ENCODE data around the gene STK17A. TPM values are rescaled to one million over a fixed set of nuclear protein-coding genes. Genes with fewer than 3 reads are reported as not detected.

STK17A gene
- total RNA-seq, 6 experiments from 2014 or later, result 59.0 to 79.2 (median 62.8) TPM

DNA sequence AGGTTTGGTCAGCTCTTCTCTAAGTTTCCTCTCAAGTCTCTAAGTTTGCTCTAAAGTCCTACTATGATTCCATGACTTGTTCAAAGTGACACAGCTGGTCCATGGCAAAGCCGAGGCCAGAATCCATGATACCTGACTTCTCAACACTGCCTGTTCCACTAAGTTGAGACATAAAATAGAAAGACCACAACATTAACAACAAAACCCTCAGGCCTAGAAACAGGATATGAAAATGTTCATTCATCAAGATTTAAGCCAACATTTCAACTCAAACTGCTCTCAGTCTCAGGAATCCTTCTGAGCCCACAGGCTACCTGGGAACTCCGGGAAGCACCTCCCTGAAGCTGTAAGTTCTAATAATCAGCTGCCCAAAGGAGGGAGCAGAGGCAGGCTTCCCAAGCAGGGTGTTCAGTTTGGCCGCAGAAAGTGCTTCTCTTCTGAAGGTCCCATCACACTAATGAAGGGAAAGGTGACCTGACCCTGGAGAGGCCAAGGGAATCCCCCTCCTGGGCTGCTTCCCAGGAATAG, 62.9 kb downstream of the STK17A start:
- no peak for DNase-seq
- peaks cover 88% of the 10 kb centered on the region for H3K4me1 Mint-ChIP-seq (ENCODE audit: low read depth)

DNA sequence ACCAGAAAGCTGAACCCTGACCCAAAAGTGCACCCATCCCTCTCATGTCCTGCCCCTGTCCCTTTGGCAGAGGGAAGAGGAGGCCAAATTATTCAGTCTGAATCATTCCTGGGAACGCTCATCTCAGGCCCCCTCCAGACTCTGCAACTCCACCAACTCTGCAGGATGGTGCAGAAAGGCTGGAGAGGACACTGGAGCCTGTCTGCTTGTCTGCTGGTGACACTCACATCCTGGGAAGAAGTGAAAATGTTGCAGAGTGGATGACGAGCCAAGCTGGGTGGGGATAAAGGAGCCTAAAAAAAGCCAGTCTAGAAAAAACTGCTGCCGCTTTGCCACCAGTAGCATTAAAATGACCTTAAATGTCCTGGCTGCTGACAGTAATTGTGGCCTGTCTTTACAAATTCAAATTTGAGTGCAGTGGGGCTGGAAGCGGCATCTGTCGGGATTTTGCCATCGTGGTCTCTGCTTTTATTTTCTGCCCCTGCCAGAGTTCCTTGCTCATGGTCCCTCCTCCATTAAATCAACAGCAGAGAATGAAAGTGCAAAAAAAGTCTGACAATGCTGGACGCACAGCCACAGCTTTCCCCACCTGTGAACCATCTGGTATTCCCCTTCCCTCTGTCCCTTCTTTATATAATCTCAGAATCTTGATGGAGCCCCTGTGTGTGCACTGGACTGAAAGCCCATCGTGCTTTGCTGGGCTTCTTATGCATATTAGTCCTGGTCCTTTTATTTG, 63.9 kb downstream of the STK17A start:
- peak overlapping the region; percentile 83 for H3K4me3 Mint-ChIP-seq
- H3K9me3 Mint-ChIP-seq, result no peaks in the 10 kb centered on the region; the same call in 1 of the 2 replicates
- peaks cover 93% of the 10 kb centered on the region for H3K4me1 Mint-ChIP-seq (ENCODE audit: low read depth)
- DNase-seq, result peak; percentile 62
- H3K27me3 Mint-ChIP-seq (ENCODE audit: insufficient read depth), result peaks cover 18% of the 10 kb centered on the region
- TF ChIP-seq, protein P1, sequence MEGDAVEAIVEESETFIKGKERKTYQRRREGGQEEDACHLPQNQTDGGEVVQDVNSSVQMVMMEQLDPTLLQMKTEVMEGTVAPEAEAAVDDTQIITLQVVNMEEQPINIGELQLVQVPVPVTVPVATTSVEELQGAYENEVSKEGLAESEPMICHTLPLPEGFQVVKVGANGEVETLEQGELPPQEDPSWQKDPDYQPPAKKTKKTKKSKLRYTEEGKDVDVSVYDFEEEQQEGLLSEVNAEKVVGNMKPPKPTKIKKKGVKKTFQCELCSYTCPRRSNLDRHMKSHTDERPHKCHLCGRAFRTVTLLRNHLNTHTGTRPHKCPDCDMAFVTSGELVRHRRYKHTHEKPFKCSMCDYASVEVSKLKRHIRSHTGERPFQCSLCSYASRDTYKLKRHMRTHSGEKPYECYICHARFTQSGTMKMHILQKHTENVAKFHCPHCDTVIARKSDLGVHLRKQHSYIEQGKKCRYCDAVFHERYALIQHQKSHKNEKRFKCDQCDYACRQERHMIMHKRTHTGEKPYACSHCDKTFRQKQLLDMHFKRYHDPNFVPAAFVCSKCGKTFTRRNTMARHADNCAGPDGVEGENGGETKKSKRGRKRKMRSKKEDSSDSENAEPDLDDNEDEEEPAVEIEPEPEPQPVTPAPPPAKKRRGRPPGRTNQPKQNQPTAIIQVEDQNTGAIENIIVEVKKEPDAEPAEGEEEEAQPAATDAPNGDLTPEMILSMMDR (IDR thresholded peaks at IDR 0.05), result no peak
- H3K27ac Mint-ChIP-seq, result peak overlapping the region; percentile 97
- peaks cover 40% of the 10 kb centered on the region for H3K36me3 Mint-ChIP-seq (ENCODE audit: low read depth)

More for the DNA sequence above, 62.9 kb downstream of the STK17A start:
- Mint-ChIP-seq H3K4me3 (peak overlapping the region; percentile 83), H3K9me3 (no peaks in the 10 kb centered on the region; the same call in 1 of the 2 replicates), H3K27ac (peak overlapping the region; percentile 97), H3K36me3 (ENCODE audit: low read depth) (peaks cover 39% of the 10 kb centered on the region), H3K27me3 (ENCODE audit: insufficient read depth) (peaks cover 18% of the 10 kb centered on the region)
- TF ChIP-seq, protein P1 (IDR thresholded peaks at IDR 0.05), result no peak

DNA sequence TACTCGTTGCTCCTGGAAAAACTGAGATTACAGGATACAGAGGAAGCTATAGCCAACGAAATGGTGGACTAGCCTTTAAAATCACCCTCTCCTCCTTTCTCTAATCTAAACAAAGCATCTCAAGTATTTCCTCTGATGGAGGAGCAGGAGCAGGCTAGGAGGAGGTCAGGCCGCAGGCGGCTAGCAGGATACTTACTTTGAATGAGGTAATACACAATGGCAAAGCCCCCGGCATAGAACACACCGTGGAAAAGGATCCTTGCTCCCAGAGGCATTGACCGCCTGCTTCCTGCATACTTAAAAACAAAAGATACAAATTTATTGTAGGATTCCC, 64.4 kb downstream of the STK17A start:
- peak overlapping the region; percentile 83 for H3K4me3 Mint-ChIP-seq
- peak; percentile 61 for DNase-seq
- H3K36me3 Mint-ChIP-seq (ENCODE audit: low read depth), result peaks cover 40% of the 10 kb centered on the region
- H3K9me3 Mint-ChIP-seq, result no peaks in the 10 kb centered on the region; the same call in 1 of the 2 replicates
- H3K27me3 Mint-ChIP-seq (ENCODE audit: insufficient read depth), result peaks cover 14% of the 10 kb centered on the region
- H3K27ac Mint-ChIP-seq, result peak overlapping the region; percentile 97
- TF ChIP-seq, protein P1 (IDR thresholded peaks at IDR 0.05), result no peak
- H3K4me1 Mint-ChIP-seq (ENCODE audit: low read depth), result peaks cover 98% of the 10 kb centered on the region

DNA sequence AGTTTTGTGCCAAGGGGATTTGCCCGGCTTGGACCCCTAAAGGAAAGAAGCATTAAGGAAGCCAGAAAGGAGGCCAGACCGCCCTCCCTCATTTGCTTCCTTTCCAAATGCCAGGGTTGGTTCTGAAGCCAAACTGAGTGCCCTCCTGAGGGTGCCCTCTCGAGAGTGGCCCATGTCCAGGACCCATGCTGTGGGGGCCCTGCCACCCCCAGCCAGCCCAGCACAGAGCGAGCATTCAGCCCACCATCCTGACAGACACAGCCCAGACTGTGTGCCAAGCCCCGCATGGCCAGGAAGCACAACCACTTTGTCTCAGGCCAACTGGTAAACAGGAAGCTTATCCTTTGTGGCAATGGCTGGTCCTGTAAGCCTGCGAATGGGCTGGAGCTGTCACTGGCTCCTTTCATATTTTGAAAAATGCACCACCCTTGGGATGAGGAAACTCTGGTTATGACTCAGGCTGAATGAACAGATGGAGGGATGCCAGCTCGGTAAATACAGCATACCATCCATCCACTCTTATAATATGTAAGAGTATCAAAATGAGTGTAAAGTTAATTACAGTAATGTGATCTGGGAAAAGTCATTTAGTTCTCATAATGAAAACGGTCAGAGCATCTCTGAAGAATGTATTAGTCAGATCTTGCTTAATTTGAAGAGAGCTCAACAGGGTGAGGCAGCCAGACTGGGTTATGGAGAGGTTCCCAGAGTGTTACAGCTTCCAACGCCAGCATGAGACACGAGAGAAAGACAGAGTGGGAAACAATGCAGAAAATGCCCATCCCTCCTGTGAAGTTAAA, 65.0 kb downstream of the STK17A start:
- Mint-ChIP-seq H3K27me3 (ENCODE audit: insufficient read depth) (peaks cover 9% of the 10 kb centered on the region), H3K4me3 (peak overlapping the region; percentile 83), H3K9me3 (no peaks in the 10 kb centered on the region; the same call in 1 of the 2 replicates), H3K4me1 (ENCODE audit: low read depth) (peaks cover 96% of the 10 kb centered on the region), H3K36me3 (ENCODE audit: low read depth) (peaks cover 37% of the 10 kb centered on the region), H3K27ac (peak overlapping the region; percentile 97)
- TF ChIP-seq, protein P1 (IDR thresholded peaks at IDR 0.05), result no peak
- DNase-seq, result peak; percentile 99

DNA sequence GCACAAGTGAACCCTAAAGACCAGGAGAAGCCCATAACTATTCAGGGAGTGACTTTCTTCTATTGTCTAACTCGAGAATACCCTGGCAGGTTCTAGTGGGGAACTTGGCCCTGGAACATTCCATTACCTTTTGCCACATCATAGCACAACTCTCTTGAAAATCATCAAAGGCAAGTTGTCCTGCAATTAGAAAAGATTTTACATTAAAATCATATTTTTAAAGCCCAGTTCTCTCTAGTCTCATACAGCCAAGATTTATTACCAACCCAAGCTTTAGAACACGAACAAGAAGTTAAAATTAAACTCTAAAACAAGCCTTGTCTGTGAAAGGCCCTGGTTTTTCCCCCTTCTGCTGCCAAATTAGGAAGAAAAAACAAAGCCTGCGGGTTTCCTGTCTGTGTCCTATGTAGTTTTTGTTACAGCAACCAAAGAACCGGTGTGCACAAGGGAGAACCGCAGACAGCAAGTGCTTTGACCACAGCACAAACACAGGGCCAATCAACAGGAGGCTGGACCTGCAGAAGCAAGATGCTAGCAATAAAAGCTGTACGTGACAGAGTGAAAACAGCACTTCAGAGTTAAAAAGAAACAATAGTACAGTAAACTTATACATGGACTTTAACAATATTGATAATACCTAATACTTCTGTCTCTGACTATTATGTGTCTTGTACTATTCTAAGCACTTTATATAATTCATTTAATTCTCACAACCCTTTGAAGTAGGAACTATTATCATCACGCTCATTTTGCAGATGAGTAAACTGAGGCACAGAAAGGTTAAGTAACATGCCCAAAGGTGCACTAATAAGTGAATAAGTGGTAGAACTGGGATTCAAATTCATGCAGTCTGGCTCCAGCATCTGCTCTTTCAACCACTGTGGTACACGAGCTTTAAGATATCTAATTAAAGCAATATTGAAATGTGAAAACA, 65.8 kb downstream of the STK17A start:
- TF ChIP-seq, protein P1 (IDR thresholded peaks at IDR 0.05), result no peak
- H3K9me3 Mint-ChIP-seq, result no peaks in the 10 kb centered on the region
- H3K36me3 Mint-ChIP-seq (ENCODE audit: low read depth), result peaks cover 33% of the 10 kb centered on the region
- H3K27ac Mint-ChIP-seq, result peak overlapping the region; percentile 97
- H3K4me1 Mint-ChIP-seq (ENCODE audit: low read depth), result peaks cover 92% of the 10 kb centered on the region
- peaks cover 5% of the 10 kb centered on the region for H3K27me3 Mint-ChIP-seq (ENCODE audit: insufficient read depth)
- peak; percentile 83 for DNase-seq
- H3K4me3 Mint-ChIP-seq, result peak overlapping the region; percentile 70

All from HFFc6 (cell line).